Osteoblast (primary cell): ENCODE data around the gene UBR3. TPM values are rescaled to one million over a fixed set of nuclear protein-coding genes. Genes with fewer than 3 reads are reported as not detected.

ENCODE experiments used
- DNase-seq: peaks from one replicate; pipeline ENCODE4 v3.0.0; 2011; ENCODE audit warnings: low spot score, mixed read lengths; ENCODE audit not compliant: insufficient read length; ENCODE audit errors: missing footprints
- H2AFZ ChIP-seq: 2 replicates; pipeline ENCODE4 v1.6.0; 2011; ENCODE audit warnings: mild to moderate bottlenecking, low read length
- H3K27ac ChIP-seq: 2 replicates; pipeline ENCODE4 v1.5.1; 2011; ENCODE audit warnings: mild to moderate bottlenecking, low read depth, low read length, moderate library complexity
- H3K27me3 ChIP-seq: 2 replicates; pipeline ENCODE4 v1.6.0; 2012; ENCODE audit warnings: mild to moderate bottlenecking, control low read depth, inconsistent platforms, low read length, moderate library complexity; ENCODE audit not compliant: insufficient read depth
- H3K36me3 ChIP-seq: 2 replicates; pipeline ENCODE4 v1.5.1; 2011; ENCODE audit warnings: mild to moderate bottlenecking, low read length, control low read depth, moderate library complexity; ENCODE audit not compliant: insufficient read depth
- H3K4me1 ChIP-seq: 2 replicates; pipeline ENCODE4 v1.5.1; 2011; ENCODE audit warnings: mild to moderate bottlenecking, low read length, control low read depth, moderate library complexity; ENCODE audit not compliant: insufficient read depth
- H3K4me2 ChIP-seq: 2 replicates; pipeline ENCODE4 v1.6.0; 2011; ENCODE audit warnings: mild to moderate bottlenecking, low read length; ENCODE audit not compliant: insufficient read depth
- H3K4me3 ChIP-seq: fragments of 200-600 bp; sonication (generic); 3 replicates; pipeline ENCODE4 v1.5.1; 2012; ENCODE audit warnings: mild to moderate bottlenecking, low read length, inconsistent platforms; ENCODE audit not compliant: insufficient read depth
- H3K79me2 ChIP-seq: 2 replicates; pipeline ENCODE4 v1.6.0; 2012; ENCODE audit warnings: mild to moderate bottlenecking, low read length, control low read depth, inconsistent platforms; ENCODE audit not compliant: insufficient read depth
- H3K9me3 ChIP-seq: 2 replicates; pipeline ENCODE4 v1.5.1; 2011; ENCODE audit warnings: low read depth, low read length, control low read depth
- H4K20me1 ChIP-seq: 2 replicates; pipeline ENCODE4 v1.6.0; 2012; ENCODE audit warnings: mild to moderate bottlenecking, low read length, control low read depth; ENCODE audit not compliant: insufficient read depth
- total RNA-seq: library from RNA; depleted of rRNA; stranded (reverse); fragments of >200 nt; gene quantifications from 2 replicates; pipeline ENCODE4 v1.2.3, GENCODE V29; 2012
- TF ChIP-seq, protein P1 (sequence below): IDR thresholded peaks from 2 replicates; pipeline ENCODE4 v1.5.1; 2011; ENCODE audit warnings: mild to moderate bottlenecking, low read depth, low read length, moderate library complexity; ENCODE audit errors: extremely low read depth

Gene UBR3
- total RNA-seq, 1 donor = 42.7 TPM

DNA sequence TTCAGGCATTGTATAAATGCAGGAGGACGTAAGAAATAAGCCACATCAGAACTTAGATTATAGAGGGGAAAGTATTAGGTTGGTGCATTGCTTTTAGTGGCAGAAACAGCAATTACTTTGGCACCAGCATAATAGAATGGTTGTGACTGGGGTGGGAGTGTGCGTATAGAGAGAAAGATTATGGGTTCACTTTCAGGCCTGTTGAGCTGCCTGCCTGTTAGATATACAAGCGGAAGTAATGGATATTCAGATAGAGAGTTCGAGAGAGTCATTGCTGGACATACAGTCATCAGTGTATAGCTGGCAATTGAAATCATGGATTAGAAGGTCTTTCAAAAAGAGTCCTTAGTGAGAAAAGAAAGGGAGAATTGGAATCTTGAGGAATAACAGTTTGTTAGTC lies 211.5 kb downstream of the UBR3 start:
- Histone ChIP-seq H3K36me3 (peaks cover 6% of the 10 kb centered on the region), H3K9me3 (no peaks in the 10 kb centered on the region), H3K4me2 (no peak overlapping the region), H3K27me3 (no peaks in the 10 kb centered on the region), H3K79me2 (no peaks in the 10 kb centered on the region), H3K27ac (no peak overlapping the region), H4K20me1 (no peaks in the 10 kb centered on the region), H3K4me3 (no peak overlapping the region), H2AFZ (no peak overlapping the region), H3K4me1 (no peaks in the 10 kb centered on the region)
- DNase-seq = no peak
- TF ChIP-seq, protein P1, sequence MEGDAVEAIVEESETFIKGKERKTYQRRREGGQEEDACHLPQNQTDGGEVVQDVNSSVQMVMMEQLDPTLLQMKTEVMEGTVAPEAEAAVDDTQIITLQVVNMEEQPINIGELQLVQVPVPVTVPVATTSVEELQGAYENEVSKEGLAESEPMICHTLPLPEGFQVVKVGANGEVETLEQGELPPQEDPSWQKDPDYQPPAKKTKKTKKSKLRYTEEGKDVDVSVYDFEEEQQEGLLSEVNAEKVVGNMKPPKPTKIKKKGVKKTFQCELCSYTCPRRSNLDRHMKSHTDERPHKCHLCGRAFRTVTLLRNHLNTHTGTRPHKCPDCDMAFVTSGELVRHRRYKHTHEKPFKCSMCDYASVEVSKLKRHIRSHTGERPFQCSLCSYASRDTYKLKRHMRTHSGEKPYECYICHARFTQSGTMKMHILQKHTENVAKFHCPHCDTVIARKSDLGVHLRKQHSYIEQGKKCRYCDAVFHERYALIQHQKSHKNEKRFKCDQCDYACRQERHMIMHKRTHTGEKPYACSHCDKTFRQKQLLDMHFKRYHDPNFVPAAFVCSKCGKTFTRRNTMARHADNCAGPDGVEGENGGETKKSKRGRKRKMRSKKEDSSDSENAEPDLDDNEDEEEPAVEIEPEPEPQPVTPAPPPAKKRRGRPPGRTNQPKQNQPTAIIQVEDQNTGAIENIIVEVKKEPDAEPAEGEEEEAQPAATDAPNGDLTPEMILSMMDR = no peak

DNA sequence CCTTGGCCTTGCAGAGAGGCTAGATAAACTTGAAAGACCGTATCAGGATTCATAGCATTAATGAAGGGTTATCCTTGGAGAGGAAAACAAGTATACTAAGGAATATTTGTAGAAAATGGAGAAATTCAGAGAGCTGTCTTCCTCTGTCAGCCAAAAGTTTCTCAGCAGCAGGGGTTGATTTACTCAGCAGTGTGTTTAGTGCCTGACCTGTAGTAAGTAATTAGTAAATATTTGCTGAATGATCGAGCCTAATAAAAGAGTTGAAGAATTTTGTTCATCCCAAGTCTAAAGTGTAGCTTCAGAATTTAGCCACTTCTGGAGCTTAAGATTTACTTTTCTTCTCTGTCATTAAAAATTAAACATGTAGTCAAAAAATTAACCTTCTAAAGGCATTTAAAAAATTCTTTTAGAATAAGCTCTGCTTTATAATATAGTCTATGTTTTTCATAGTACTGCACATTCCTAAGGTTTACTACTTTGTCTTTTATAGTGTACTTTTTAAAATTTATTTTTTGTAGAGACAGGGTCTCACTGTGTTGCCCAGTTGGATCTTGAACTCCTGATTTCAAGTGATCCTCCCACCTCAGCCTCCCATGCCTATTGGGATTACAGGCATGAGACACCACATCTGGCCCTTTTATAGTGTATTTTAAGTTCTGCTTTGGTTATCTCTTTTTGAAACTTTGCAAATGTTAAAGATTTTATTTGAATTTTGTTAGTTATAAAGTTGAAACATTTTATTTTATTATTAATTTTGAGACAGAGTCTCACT lies 212.3 kb downstream of the UBR3 start:
- H3K36me3 ChIP-seq = peaks cover 6% of the 10 kb centered on the region

DNA sequence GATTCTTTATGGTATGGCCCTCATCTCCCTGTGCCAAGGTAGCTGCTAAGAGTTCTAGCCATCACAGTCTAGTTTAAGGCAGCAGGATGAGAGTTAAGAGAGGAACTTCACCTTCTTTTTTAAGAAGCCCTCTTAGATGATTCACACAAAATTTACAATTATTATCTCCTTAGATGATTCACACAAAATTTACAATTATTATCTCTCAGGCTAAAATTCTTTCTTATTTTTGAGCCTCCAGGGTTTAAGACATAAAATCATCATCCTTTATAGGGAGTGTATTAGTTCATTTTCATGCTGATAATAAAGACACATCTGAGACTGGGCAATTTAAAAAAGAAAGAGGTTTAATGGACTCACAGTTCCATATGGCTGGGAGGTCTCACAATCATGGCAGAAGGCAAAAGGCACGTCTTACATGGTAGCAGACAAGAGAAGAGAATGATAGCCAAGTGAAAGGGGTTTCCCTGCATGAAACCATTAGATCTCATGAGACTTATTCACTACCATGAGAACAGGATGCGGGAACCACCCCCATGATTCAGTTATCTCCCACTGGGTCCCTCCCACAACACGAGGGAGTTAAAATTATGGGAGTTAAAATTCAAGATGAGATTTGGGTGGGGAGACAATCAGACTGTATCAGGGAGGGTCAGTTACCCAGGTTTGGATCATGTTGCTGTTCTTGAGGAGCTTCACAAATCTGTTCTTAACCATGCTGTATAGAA lies 217.7 kb downstream of the UBR3 start:
- TF ChIP-seq, protein P1 = no peak
- peaks cover 6% of the 10 kb centered on the region for H3K36me3 ChIP-seq
- no peak overlapping the region for H3K4me2 ChIP-seq
- no peaks in the 10 kb centered on the region for H3K79me2 ChIP-seq
- no peak overlapping the region for H3K4me3 ChIP-seq
- H3K27ac ChIP-seq = no peak overlapping the region
- H3K4me1 ChIP-seq = no peaks in the 10 kb centered on the region
- no peaks in the 10 kb centered on the region for H4K20me1 ChIP-seq
- H2AFZ ChIP-seq = no peak overlapping the region
- H3K9me3 ChIP-seq = no peaks in the 10 kb centered on the region
- H3K27me3 ChIP-seq = no peaks in the 10 kb centered on the region
- DNase-seq = no peak

More for the DNA sequence above, 212.3 kb downstream of the UBR3 start:
- no peak overlapping the region for H3K4me2 ChIP-seq
- no peaks in the 10 kb centered on the region for H3K9me3 ChIP-seq
- DNase-seq = no peak
- no peak overlapping the region for H3K27ac ChIP-seq
- TF ChIP-seq, protein P1 = no peak
- no peaks in the 10 kb centered on the region for H3K79me2 ChIP-seq
- H3K4me3 ChIP-seq = no peak overlapping the region
- no peaks in the 10 kb centered on the region for H3K4me1 ChIP-seq
- no peaks in the 10 kb centered on the region for H4K20me1 ChIP-seq
- H3K27me3 ChIP-seq = no peaks in the 10 kb centered on the region
- no peak overlapping the region for H2AFZ ChIP-seq
